Panc1 (cell line): Measurements from ENCODE around the gene FOSB. TPM values are rescaled to one million over a fixed set of nuclear protein-coding genes. Genes with fewer than 3 reads are reported as not detected.
A peak's percentile ranks its signal among the peaks of the same experiment; 100 is the strongest.

Experiments used
- ATAC-seq: fragments of 200-7000 bp; cut with Tn5 transposase; 2 replicates; pipeline ENCODE4 v1.9.1; 2020; ENCODE audit warnings: mild to moderate bottlenecking, moderate library complexity
- BruUV-seq: library from RNA; stranded (reverse); fragments of 400-500 nt; replicated peaks from 2 replicates; lab custom pipeline; 2021; lab: Mats Ljungman, UMichigan
- CTCF ChIA-PET: fragments of 300-600 bp; sonication (Branson Sonifier 250); formaldehyde crosslinking; loops from one replicate; lab custom pipeline; 2022; ENCODE audit warnings: antibody characterized with exemption; lab: Charles Lee
- POLR2A ChIA-PET: fragments of 300-600 bp; sonication (Branson Sonifier 250); formaldehyde crosslinking; loops from one replicate; lab custom pipeline; 2022; ENCODE audit warnings: antibody characterized with exemption; lab: Charles Lee
- DNase-seq: peaks from one replicate; pipeline ENCODE4 v3.0.0-alpha.2; 2010; ENCODE audit warnings: low read depth, low spot score
- H3K27ac ChIP-seq: 2 replicates; pipeline ENCODE4 v1.5.1; 2011; ENCODE audit warnings: mild to moderate bottlenecking, low read length, inconsistent platforms
- H3K27me3 ChIP-seq: fragments of 200-500 bp; sonication (Bioruptor generic); 2 replicates; pipeline ENCODE4 v1.6.0; 2014; ENCODE audit warnings: low read length, inconsistent platforms; ENCODE audit not compliant: control insufficient read depth, insufficient read depth
- H3K36me3 ChIP-seq: fragments of 200-500 bp; sonication (Bioruptor generic); 2 replicates; pipeline ENCODE4 v1.5.1; 2014; ENCODE audit warnings: inconsistent platforms, mild to moderate bottlenecking, low read length, moderate library complexity; ENCODE audit not compliant: control insufficient read depth, insufficient read depth
- H3K4me1 ChIP-seq: 2 replicates; pipeline ENCODE4 v1.5.1; 2011; ENCODE audit warnings: inconsistent platforms, mild to moderate bottlenecking, low read length, moderate library complexity; ENCODE audit not compliant: control insufficient read depth, insufficient read depth
- H3K4me3 ChIP-seq, 2 experiments: 2 replicates each; pipeline ENCODE4 v1.5.1; 2011 to 2012; ENCODE audit warnings: low read depth in 2 of 2, low read length in 2 of 2, mild to moderate bottlenecking in 2 of 2, inconsistent platforms in 1 of 2, moderate library complexity in 1 of 2
- H3K9me3 ChIP-seq: fragments of 200-500 bp; sonication (Bioruptor generic); 2 replicates; pipeline ENCODE4 v1.5.1; 2014; ENCODE audit warnings: low read depth, mild to moderate bottlenecking, inconsistent platforms, low read length, moderate library complexity; ENCODE audit not compliant: control insufficient read depth, insufficient read depth
- POLR2AphosphoS5 ChIP-seq: IDR thresholded peaks from 2 replicates; pipeline ENCODE4 v1.6.1; 2012; ENCODE audit warnings: mild to moderate bottlenecking, low read depth, low read length, moderate library complexity
- SIN3A ChIP-seq: IDR thresholded peaks from 2 replicates; pipeline ENCODE4 v1.6.1; 2012; ENCODE audit warnings: low read depth, mild to moderate bottlenecking, low read length, moderate library complexity, borderline replicate concordance; ENCODE audit not compliant: insufficient read depth
- TCF7L2 ChIP-seq: IDR thresholded peaks from 2 replicates; pipeline ENCODE4 v1.6.1; 2011; ENCODE audit warnings: mild to moderate bottlenecking, low read depth, low read length, inconsistent platforms
- in situ Hi-C: cut with HindIII; loops from 2 replicates; pipeline ENCODE4 v1.10.0; 2016; ENCODE audit warnings: low sequenced_read_pairs, low pct_unique_long_range_greater_than_20kb
- intact Hi-C: fragments of 100-400 bp; cut with micrococcal nuclease; formaldehyde crosslinking; loops from one replicate; pipeline ENCODE4 v1.10.0; 2022; ENCODE audit not compliant: unreplicated experiment
- total RNA-seq: library from RNA; stranded (reverse); gene quantifications from one replicate; pipeline ENCODE4 v1.2.1, GENCODE V29; 2021; ENCODE audit not compliant: unreplicated experiment
- TF ChIP-seq, protein P1 (sequence below), 2 experiments: IDR thresholded peaks; 2 replicates each; pipeline ENCODE4 v1.6.1; 2011 to 2012; ENCODE audit warnings: low read depth in 2 of 2, control low read depth in 1 of 2, low read length in 1 of 2, mild to moderate bottlenecking in 1 of 2, moderate library complexity in 1 of 2; ENCODE audit not compliant: insufficient read depth in 1 of 2
- TF ChIP-seq, protein P2 (sequence below): fragments of 450-650 bp; IDR thresholded peaks from 2 replicates; pipeline ENCODE4 v1.5.1; 2017; ENCODE audit warnings: mild to moderate bottlenecking

The FOSB gene
- total RNA-seq, 1 experiment from 2014 or later, result 13.4 TPM

DNA sequence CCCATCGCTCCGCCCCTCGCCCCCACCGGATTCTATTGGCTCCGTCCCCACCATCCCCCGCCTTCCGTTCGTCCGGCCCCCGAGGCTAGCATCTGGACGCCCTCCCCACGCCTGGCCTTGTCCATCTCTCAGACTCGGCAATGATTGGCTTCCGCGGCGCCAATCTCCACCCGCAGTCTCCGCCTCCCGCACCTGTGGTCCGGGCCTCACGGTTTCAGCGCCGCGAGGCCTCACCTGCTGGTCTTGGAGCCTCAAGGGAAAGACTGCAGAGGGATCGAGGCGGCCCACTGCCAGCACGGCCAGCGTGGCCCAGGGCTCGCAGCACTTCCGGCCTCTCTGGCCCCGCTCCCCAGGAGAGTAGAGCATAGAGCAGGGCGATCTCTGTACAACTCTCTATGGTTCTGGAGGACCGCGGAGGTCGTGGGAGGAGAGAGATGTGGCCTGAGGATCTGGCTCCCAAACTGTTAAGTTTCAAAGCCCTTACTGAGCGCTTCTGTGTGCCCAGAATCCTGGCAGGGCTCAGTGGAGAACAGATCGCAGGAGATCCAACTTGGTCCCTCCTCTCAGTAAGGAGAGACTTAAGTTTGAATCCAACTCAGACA, 44.1 kb upstream of the FOSB start, which contains the start of gene ERCC1:
Gene ERCC1 (minus strand): TSS at position 329 of the 602 bp plus-strand sequence. CDS start 543 bp downstream, outside the sequence.
- Histone ChIP-seq H3K27ac (peak within 1 kb of the TSS; percentile 97), H3K9me3 (no peaks in the 10 kb centered on the region), H3K27me3 (no peaks in the 10 kb centered on the region), H3K4me3 (peak within 1 kb of the TSS; percentile 61 to 84), H3K36me3 (peaks cover 5% of the 10 kb centered on the region), H3K4me1 (peaks cover 21% of the 10 kb centered on the region)
- no peak for DNase-seq
- TF ChIP-seq SIN3A (peak; percentile 55; the same call in 1 of the 2 replicates), POLR2AphosphoS5 (peak; percentile 77), TCF7L2 (no peak)
- TF ChIP-seq, protein P1, sequence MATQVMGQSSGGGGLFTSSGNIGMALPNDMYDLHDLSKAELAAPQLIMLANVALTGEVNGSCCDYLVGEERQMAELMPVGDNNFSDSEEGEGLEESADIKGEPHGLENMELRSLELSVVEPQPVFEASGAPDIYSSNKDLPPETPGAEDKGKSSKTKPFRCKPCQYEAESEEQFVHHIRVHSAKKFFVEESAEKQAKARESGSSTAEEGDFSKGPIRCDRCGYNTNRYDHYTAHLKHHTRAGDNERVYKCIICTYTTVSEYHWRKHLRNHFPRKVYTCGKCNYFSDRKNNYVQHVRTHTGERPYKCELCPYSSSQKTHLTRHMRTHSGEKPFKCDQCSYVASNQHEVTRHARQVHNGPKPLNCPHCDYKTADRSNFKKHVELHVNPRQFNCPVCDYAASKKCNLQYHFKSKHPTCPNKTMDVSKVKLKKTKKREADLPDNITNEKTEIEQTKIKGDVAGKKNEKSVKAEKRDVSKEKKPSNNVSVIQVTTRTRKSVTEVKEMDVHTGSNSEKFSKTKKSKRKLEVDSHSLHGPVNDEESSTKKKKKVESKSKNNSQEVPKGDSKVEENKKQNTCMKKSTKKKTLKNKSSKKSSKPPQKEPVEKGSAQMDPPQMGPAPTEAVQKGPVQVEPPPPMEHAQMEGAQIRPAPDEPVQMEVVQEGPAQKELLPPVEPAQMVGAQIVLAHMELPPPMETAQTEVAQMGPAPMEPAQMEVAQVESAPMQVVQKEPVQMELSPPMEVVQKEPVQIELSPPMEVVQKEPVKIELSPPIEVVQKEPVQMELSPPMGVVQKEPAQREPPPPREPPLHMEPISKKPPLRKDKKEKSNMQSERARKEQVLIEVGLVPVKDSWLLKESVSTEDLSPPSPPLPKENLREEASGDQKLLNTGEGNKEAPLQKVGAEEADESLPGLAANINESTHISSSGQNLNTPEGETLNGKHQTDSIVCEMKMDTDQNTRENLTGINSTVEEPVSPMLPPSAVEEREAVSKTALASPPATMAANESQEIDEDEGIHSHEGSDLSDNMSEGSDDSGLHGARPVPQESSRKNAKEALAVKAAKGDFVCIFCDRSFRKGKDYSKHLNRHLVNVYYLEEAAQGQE (IDR thresholded peaks at IDR 0.05; ENCODE audit: insufficient read depth in 1 of 2, low read depth in 2 of 2, low read length in 1 of 2), result no peak
- TF ChIP-seq, protein P2, sequence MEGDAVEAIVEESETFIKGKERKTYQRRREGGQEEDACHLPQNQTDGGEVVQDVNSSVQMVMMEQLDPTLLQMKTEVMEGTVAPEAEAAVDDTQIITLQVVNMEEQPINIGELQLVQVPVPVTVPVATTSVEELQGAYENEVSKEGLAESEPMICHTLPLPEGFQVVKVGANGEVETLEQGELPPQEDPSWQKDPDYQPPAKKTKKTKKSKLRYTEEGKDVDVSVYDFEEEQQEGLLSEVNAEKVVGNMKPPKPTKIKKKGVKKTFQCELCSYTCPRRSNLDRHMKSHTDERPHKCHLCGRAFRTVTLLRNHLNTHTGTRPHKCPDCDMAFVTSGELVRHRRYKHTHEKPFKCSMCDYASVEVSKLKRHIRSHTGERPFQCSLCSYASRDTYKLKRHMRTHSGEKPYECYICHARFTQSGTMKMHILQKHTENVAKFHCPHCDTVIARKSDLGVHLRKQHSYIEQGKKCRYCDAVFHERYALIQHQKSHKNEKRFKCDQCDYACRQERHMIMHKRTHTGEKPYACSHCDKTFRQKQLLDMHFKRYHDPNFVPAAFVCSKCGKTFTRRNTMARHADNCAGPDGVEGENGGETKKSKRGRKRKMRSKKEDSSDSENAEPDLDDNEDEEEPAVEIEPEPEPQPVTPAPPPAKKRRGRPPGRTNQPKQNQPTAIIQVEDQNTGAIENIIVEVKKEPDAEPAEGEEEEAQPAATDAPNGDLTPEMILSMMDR, result no peak
- CTCF ChIA-PET, result no interaction called here
- POLR2A ChIA-PET, result no interaction called here
- intact Hi-C loops, result no loop called here
- BruUV-seq, result no TSS peak
- ATAC-seq, result peak; percentile 89
- in situ Hi-C loops, result no loop called here

DNA sequence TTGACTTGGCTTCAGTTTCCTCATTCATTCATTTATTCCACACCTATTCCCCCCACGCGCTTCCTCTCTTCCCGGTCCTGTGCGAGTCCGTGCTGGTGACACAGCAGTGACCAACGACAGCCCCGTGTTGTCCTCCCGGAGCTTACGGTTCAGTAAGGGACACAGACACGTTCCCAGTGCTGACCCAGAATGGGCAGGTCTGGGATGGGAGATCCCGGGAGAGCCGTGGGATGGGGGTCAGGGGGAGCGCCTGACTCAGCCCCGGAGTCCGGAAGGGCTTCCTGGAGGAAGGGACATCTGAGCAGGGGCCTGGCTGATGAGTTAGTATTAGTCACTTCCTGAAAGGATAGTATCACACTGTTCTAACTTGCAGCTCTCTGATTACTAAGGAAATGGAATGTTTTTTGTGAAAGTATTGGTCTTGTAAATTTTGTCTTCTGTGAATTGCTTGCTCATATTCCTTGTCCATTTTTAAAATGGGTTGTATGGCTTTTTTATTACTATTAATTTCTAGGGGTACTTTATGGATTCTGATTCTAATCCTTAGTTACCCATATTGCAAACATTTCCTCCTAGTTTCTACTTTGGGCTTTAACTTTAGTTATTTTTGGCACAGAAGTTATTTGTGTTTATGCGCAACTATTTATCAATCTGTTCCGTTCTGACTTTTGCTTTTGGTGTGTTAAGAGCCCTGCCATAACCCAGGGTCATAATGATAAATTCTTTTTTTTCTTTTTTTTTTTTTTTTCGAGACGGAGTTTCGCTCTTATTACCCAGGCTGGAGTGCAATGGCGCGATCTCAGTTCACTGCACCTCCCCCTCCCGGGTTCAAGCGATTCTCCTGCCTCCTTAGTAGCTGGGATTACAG, 43.4 kb upstream of the FOSB start:
- Histone ChIP-seq H3K4me3 (peak overlapping the region; percentile 61 to 84), H3K4me1 (peaks cover 21% of the 10 kb centered on the region), H3K36me3 (peaks cover 5% of the 10 kb centered on the region; the same call in 1 of the 2 replicates), H3K9me3 (no peaks in the 10 kb centered on the region), H3K27me3 (no peaks in the 10 kb centered on the region), H3K27ac (peak overlapping the region; percentile 97)
- intact Hi-C loops, result no loop called here
- ChIA-PET CTCF (interaction anchor here (0.5 to 0.7 kb wide), 4 partner anchors 10 to 165 kb away, joined by 5 to 9 read pairs (median 6); no protein-coding TSS in a partner anchor), POLR2A (interaction anchor here (0.6 to 0.7 kb wide), 2 partner anchors 21 to 50 kb away, joined by 4 to 20 read pairs; no protein-coding TSS in a partner anchor)
- ATAC-seq (peak; percentile 72), DNase-seq (no peak)
- TSS peak; percentile 96 for BruUV-seq
- in situ Hi-C loops, result no loop called here
- TF ChIP-seq, protein P2, result no peak
- TF ChIP-seq POLR2AphosphoS5, result no peak
- no peak for TF ChIP-seq SIN3A
